HEK293 (cell line): ENCODE results near the gene NANOS3.

Source experiments
- ZNF169 ChIP-seq: fragments of 450-650 bp; formaldehyde crosslinking; IDR thresholded peaks from 2 replicates; pipeline ENCODE4 v1.5.1; 2016; ENCODE audit warnings: missing biosample characterization, missing genetic modification characterization
- ZNF626 ChIP-seq: fragments of 450-650 bp; sonication (Bioruptor Pico); formaldehyde crosslinking; IDR thresholded peaks from 2 replicates; pipeline ENCODE4 v1.5.1; 2018; ENCODE audit warnings: missing biosample characterization, missing genetic modification characterization, inconsistent platforms
- ZNF768 ChIP-seq: fragments of 450-650 bp; formaldehyde crosslinking; IDR thresholded peaks from 2 replicates; pipeline ENCODE4 v1.5.1; 2018; ENCODE audit warnings: missing biosample characterization, mild to moderate bottlenecking, missing genetic modification characterization
- TF ChIP-seq, protein P1 (sequence below): fragments of 450-650 bp; formaldehyde crosslinking; IDR thresholded peaks from 2 replicates; pipeline ENCODE4 v1.5.1; 2016; ENCODE audit warnings: missing biosample characterization, missing genetic modification characterization
- TF ChIP-seq, protein P2 (sequence below): fragments of 450-650 bp; formaldehyde crosslinking; IDR thresholded peaks from 2 replicates; pipeline ENCODE4 v1.5.1; 2016; ENCODE audit warnings: missing biosample characterization, missing genetic modification characterization
- TF ChIP-seq, protein P3 (sequence below): fragments of 450-650 bp; formaldehyde crosslinking; IDR thresholded peaks from 2 replicates; pipeline ENCODE4 v1.5.1; 2016; ENCODE audit warnings: missing biosample characterization, missing genetic modification characterization
- TF ChIP-seq, protein P4 (sequence below): fragments of 450-650 bp; formaldehyde crosslinking; conservative IDR thresholded peaks from 2 replicates; pipeline ENCODE4 v1.5.1; 2016; ENCODE audit warnings: low read depth, missing biosample characterization, missing genetic modification characterization

DNA sequence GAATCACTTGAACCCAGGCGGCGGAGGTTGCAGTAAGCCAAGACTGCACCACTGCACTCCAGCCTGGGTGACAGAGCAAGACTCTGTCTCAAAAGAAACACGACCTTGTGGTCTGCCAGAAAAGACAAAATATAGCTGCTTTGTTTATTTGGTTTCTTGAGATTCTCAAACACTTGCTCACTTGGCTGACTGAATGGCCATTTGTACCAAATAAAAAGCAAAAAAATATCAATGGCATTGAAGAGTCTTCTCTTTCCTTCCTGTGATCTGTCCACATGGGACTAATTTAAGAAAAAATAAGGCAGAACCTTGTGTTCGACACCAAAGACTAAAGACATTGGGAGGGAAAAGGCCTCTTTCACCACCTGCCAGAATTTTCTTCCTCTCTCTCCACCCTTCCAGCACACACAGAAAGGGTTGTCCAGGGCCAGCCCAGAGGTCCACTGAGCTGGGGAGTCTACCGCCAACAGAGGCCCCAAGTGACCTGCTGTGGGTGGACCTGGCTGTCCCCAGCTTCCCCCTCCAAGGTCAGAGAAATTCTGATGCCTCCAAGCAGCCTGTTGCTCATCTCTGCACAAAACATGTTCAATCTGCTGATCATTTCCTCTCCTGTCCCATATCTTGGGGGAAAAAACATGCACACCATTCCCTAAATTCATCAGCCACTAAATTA, 23.1 kb downstream of the NANOS3 start:
- TF ChIP-seq, protein P1, sequence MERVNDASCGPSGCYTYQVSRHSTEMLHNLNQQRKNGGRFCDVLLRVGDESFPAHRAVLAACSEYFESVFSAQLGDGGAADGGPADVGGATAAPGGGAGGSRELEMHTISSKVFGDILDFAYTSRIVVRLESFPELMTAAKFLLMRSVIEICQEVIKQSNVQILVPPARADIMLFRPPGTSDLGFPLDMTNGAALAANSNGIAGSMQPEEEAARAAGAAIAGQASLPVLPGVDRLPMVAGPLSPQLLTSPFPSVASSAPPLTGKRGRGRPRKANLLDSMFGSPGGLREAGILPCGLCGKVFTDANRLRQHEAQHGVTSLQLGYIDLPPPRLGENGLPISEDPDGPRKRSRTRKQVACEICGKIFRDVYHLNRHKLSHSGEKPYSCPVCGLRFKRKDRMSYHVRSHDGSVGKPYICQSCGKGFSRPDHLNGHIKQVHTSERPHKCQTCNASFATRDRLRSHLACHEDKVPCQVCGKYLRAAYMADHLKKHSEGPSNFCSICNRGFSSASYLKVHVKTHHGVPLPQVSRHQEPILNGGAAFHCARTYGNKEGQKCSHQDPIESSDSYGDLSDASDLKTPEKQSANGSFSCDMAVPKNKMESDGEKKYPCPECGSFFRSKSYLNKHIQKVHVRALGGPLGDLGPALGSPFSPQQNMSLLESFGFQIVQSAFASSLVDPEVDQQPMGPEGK (tag by site-specific recombination) = no peak
- TF ChIP-seq, protein P2, sequence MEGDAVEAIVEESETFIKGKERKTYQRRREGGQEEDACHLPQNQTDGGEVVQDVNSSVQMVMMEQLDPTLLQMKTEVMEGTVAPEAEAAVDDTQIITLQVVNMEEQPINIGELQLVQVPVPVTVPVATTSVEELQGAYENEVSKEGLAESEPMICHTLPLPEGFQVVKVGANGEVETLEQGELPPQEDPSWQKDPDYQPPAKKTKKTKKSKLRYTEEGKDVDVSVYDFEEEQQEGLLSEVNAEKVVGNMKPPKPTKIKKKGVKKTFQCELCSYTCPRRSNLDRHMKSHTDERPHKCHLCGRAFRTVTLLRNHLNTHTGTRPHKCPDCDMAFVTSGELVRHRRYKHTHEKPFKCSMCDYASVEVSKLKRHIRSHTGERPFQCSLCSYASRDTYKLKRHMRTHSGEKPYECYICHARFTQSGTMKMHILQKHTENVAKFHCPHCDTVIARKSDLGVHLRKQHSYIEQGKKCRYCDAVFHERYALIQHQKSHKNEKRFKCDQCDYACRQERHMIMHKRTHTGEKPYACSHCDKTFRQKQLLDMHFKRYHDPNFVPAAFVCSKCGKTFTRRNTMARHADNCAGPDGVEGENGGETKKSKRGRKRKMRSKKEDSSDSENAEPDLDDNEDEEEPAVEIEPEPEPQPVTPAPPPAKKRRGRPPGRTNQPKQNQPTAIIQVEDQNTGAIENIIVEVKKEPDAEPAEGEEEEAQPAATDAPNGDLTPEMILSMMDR (tag by site-specific recombination) = no peak
- TF ChIP-seq, protein P3, sequence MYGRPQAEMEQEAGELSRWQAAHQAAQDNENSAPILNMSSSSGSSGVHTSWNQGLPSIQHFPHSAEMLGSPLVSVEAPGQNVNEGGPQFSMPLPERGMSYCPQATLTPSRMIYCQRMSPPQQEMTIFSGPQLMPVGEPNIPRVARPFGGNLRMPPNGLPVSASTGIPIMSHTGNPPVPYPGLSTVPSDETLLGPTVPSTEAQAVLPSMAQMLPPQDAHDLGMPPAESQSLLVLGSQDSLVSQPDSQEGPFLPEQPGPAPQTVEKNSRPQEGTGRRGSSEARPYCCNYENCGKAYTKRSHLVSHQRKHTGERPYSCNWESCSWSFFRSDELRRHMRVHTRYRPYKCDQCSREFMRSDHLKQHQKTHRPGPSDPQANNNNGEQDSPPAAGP (tag by site-specific recombination) = no peak
- TF ChIP-seq ZNF768 (no peak), ZNF626 (no peak), ZNF169 (tag by site-specific recombination) (no peak)
- TF ChIP-seq, protein P4, sequence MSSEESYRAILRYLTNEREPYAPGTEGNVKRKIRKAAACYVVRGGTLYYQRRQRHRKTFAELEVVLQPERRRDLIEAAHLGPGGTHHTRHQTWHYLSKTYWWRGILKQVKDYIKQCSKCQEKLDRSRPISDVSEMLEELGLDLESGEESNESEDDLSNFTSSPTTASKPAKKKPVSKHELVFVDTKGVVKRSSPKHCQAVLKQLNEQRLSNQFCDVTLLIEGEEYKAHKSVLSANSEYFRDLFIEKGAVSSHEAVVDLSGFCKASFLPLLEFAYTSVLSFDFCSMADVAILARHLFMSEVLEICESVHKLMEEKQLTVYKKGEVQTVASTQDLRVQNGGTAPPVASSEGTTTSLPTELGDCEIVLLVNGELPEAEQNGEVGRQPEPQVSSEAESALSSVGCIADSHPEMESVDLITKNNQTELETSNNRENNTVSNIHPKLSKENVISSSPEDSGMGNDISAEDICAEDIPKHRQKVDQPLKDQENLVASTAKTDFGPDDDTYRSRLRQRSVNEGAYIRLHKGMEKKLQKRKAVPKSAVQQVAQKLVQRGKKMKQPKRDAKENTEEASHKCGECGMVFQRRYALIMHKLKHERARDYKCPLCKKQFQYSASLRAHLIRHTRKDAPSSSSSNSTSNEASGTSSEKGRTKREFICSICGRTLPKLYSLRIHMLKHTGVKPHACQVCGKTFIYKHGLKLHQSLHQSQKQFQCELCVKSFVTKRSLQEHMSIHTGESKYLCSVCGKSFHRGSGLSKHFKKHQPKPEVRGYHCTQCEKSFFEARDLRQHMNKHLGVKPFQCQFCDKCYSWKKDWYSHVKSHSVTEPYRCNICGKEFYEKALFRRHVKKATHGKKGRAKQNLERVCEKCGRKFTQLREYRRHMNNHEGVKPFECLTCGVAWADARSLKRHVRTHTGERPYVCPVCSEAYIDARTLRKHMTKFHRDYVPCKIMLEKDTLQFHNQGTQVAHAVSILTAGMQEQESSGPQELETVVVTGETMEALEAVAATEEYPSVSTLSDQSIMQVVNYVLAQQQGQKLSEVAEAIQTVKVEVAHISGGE (tag by site-specific recombination) = no peak
